ENCODE measurements around the gene ADGRG6. TPM values are rescaled to one million over a fixed set of nuclear protein-coding genes. Genes with fewer than 3 reads are reported as not detected.

ADGRG6 gene
- total and polyA plus RNA-seq, 3 experiments from 2014 or later = 0.35 to 0.97 TPM; not detected in 1

DNA sequence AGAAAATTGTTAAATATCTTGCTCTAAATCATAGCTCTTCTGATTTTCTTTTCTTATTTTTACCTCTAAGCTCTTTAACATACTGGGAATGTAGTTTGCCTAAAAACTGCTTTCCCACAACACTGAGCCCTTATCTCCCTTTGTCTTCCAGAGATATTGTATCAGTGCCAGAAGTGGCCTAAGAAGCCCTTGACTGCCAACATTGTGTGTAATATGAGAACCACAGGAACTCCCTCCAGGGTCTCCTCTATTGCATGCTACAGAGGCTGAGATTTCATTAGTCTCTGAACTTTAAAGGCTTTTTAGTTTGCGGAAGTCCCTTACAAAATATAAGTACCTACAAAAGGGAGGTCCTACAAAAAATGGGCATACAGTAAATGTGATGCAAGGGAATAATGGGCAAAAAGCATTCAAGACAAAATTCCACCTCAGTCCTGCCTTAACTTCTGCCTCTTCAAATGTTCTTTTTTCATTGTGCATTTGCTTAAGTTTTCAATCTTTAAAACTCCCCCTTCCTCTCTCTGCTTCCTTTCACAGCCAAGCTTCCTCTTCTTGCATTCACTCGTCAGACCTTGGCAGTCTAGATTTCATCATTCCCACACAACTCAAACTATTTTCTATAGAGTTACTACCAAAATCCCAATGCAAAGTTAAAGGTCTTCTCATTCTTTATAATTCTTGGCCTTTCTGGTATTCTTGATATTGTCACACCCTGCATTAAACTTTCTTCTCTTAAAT, 76.5 kb downstream of the ADGRG6 start:
- Mint-ChIP-seq H3K9me3 (no peaks in the 10 kb centered on the region), H3K4me3 (no peak overlapping the region), H3K4me1 (no peaks in the 10 kb centered on the region), H3K36me3 (no peaks in the 10 kb centered on the region), H3K27ac (no peak overlapping the region), H3K27me3 (peaks cover 8 to 19% of the 10 kb centered on the region in 2 donors)
- H3K36me3 ChIP-seq (ENCODE audit: insufficient read depth, low read length) = no peaks in the 10 kb centered on the region
- ChIA-PET POLR2A (interaction anchor here (0.6 kb wide), 1 partner anchor 14 kb away, joined by 3 read pairs; no protein-coding TSS in a partner anchor), CTCF (interaction anchor here (0.6 kb wide), 1 partner anchor 11 kb away, joined by 3 read pairs; no protein-coding TSS in a partner anchor)
- DNase-seq = no peak
- H3K4me3 ChIP-seq (ENCODE audit: low read length) = no peak overlapping the region
- H3K4me1 ChIP-seq (ENCODE audit: insufficient read depth, low read length) = no peaks in the 10 kb centered on the region
- H3K9me3 ChIP-seq (ENCODE audit: low read length) = no peaks in the 10 kb centered on the region
- H3K27me3 ChIP-seq (ENCODE audit: insufficient read depth, low read length, poor library complexity, severe bottlenecking) = no peaks in the 10 kb centered on the region
- no peak overlapping the region for H3K27ac ChIP-seq (ENCODE audit: low read depth, low read length)

DNA sequence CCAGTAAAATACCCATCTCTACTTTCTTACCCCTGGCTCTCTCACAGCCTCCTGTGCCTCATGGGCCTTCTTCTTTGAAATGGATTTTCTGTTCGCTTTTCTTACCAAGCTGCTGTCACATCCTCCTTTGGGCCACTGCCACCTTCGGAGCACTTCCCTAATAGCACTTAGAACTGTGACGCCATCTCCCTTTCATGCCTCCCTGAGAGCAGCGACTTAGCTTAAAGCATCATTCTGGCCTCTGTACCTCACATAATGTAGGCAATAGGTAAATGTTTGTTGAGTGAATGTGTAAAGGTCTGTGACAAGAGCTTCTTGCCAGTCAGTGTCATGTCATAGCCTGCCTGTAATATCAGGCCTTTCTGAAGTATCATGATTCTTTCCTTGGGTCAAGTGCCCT, 78.8 kb downstream of the ADGRG6 start:
- CTCF ChIA-PET = no interaction called here
- H3K36me3 Mint-ChIP-seq = no peaks in the 10 kb centered on the region
- Histone ChIP-seq H3K9me3 (ENCODE audit: low read length) (no peaks in the 10 kb centered on the region), H3K4me1 (ENCODE audit: insufficient read depth, low read length) (no peaks in the 10 kb centered on the region), H3K27me3 (ENCODE audit: insufficient read depth, low read length, poor library complexity, severe bottlenecking) (no peaks in the 10 kb centered on the region), H3K4me3 (ENCODE audit: low read length) (no peak overlapping the region), H3K36me3 (ENCODE audit: insufficient read depth, low read length) (no peaks in the 10 kb centered on the region), H3K27ac (ENCODE audit: low read depth, low read length) (no peak overlapping the region)
- H3K9me3 Mint-ChIP-seq = no peaks in the 10 kb centered on the region
- no peak for DNase-seq
- H3K27me3 Mint-ChIP-seq = peaks cover 8 to 17% of the 10 kb centered on the region in 2 donors
- no peak overlapping the region for H3K27ac Mint-ChIP-seq
- H3K4me3 Mint-ChIP-seq = no peak overlapping the region
- POLR2A ChIA-PET = no interaction called here
- no peaks in the 10 kb centered on the region for H3K4me1 Mint-ChIP-seq

DNA sequence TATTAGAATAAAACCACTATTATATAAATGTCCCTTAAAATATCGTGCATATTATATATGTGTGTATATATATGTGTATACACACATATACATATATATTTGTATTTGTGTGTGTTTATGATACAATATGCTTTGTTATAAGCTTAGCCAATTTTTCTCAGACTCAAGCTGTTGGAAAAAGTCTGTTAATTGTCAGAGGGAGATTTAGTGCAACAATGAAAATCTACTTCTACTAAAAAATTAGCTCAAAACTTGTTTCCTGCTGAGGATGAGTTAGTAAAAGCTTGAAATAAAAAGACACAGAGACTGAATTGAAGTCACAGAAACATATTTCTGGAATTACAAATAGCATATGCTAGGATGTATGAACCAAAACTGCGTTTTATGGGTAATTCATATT, 79.4 kb downstream of the ADGRG6 start:
- Histone ChIP-seq H3K27me3 (ENCODE audit: insufficient read depth, low read length, poor library complexity, severe bottlenecking) (no peaks in the 10 kb centered on the region), H3K36me3 (ENCODE audit: insufficient read depth, low read length) (no peaks in the 10 kb centered on the region), H3K4me1 (ENCODE audit: insufficient read depth, low read length) (no peaks in the 10 kb centered on the region), H3K9me3 (ENCODE audit: low read length) (no peaks in the 10 kb centered on the region), H3K27ac (ENCODE audit: low read depth, low read length) (no peak overlapping the region), H3K4me3 (ENCODE audit: low read length) (no peak overlapping the region)
- Mint-ChIP-seq H3K4me1 (no peaks in the 10 kb centered on the region), H3K27ac (no peak overlapping the region), H3K27me3 (peaks cover 8 to 17% of the 10 kb centered on the region in 2 donors), H3K36me3 (no peaks in the 10 kb centered on the region), H3K9me3 (no peaks in the 10 kb centered on the region), H3K4me3 (no peak overlapping the region)
- ChIA-PET CTCF (no interaction called here), POLR2A (no interaction called here)
- DNase-seq = no peak

DNA sequence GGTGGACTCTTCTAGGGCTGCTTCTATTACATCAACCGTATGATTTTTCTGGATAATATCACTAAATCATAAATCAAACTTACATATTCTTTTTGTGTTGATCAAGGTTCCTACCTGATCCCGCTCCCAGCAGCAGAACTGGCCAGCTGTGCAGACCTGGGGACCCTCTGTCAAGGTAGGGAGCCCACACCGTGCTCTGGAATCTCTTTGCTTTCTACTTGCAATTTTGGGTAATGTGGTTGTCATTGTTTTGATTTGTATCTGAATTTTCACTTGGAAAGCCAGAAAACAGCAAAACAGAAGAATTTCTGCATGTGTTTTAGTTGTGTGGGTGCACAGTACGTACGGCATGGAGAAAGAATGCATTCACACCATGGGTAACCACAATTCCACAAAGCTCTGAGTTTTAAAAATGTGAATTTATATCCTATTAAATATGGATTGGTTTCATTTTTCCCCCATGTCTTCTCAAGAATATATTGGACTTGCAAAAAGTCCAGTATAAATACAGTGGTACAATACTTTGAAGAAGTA, 80.1 kb downstream of the ADGRG6 start:
- Mint-ChIP-seq H3K36me3 (no peaks in the 10 kb centered on the region), H3K9me3 (no peaks in the 10 kb centered on the region)

DNA sequence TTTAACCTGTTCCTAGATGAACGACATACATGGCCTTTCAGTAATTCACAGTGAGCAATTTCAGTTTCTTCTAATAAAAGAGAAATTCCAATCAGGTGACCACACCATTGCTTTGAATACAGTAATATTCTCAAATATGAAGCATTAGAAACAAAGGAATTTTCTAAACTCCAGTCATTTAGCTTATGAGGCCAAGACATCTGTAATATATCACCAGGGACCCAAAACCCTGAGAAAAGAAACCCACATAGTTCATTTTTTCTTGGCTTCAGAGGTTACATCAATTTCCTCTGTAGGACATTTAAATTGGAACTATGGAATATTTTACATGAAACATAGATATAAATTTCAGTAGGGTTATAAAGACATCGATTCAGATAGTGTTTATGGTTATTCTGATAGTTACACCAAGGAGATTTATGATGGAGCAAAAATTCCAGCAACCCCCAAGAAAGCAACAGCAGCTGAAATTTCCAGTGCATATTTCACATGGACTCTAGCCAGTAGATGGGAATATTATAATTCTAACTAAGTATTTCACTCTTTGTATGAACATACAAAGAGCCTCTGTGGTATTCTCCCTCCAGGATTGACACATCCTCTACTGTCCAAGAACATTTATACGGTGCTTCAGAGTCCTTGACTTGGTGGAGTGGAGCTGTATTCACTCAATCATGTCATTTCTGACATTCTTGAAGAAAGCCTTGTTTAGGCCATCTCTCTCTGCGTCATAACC, 82.9 kb downstream of the ADGRG6 start:
- Mint-ChIP-seq H3K4me1 (no peaks in the 10 kb centered on the region), H3K9me3 (no peaks in the 10 kb centered on the region), H3K27ac (no peak overlapping the region), H3K4me3 (no peak overlapping the region), H3K36me3 (no peaks in the 10 kb centered on the region), H3K27me3 (peaks cover 6 to 13% of the 10 kb centered on the region in 2 donors)
- Histone ChIP-seq H3K27ac (ENCODE audit: low read depth, low read length) (no peak overlapping the region), H3K4me3 (ENCODE audit: low read length) (no peak overlapping the region), H3K4me1 (ENCODE audit: insufficient read depth, low read length) (no peaks in the 10 kb centered on the region), H3K27me3 (ENCODE audit: insufficient read depth, low read length, poor library complexity, severe bottlenecking) (no peaks in the 10 kb centered on the region), H3K36me3 (ENCODE audit: insufficient read depth, low read length) (no peaks in the 10 kb centered on the region), H3K9me3 (ENCODE audit: low read length) (no peaks in the 10 kb centered on the region)
- ChIA-PET CTCF (no interaction called here), POLR2A (no interaction called here)
- DNase-seq = no peak

More for the DNA sequence above, 80.1 kb downstream of the ADGRG6 start:
- H3K4me3 ChIP-seq (ENCODE audit: low read length) = no peak overlapping the region
- H3K9me3 ChIP-seq (ENCODE audit: low read length) = no peaks in the 10 kb centered on the region
- no peaks in the 10 kb centered on the region for H3K4me1 ChIP-seq (ENCODE audit: insufficient read depth, low read length)
- DNase-seq = no peak
- Mint-ChIP-seq H3K4me1 (no peaks in the 10 kb centered on the region), H3K4me3 (no peak overlapping the region), H3K27ac (no peak overlapping the region), H3K27me3 (peaks cover 8 to 17% of the 10 kb centered on the region in 2 donors)
- ChIA-PET POLR2A (no interaction called here), CTCF (no interaction called here)
- no peaks in the 10 kb centered on the region for H3K27me3 ChIP-seq (ENCODE audit: insufficient read depth, low read length, poor library complexity, severe bottlenecking)
- H3K27ac ChIP-seq (ENCODE audit: low read depth, low read length) = no peak overlapping the region
- H3K36me3 ChIP-seq (ENCODE audit: insufficient read depth, low read length) = no peaks in the 10 kb centered on the region

DNA sequence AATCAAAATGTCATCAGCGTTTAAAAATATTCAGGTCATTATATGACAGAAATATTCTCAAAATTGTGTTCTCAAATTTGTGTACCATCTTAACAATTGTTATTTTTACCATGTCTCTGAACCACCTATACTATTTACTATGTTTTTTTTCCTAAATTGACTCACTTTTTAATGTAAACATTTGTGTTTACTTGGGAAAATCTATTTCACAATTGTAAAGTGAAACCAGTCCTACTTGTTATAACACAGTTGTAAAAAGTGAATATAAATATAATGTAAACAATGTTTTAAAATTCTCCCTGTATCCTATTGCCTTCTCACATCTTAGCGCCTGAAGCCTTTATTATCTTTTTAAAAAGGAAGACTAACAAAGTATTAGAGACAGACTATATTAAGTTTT, 83.5 kb downstream of the ADGRG6 start:
- Histone ChIP-seq H3K4me3 (ENCODE audit: low read length) (no peak overlapping the region), H3K27me3 (ENCODE audit: insufficient read depth, low read length, poor library complexity, severe bottlenecking) (no peaks in the 10 kb centered on the region), H3K27ac (ENCODE audit: low read depth, low read length) (no peak overlapping the region), H3K4me1 (ENCODE audit: insufficient read depth, low read length) (no peaks in the 10 kb centered on the region), H3K9me3 (ENCODE audit: low read length) (no peaks in the 10 kb centered on the region), H3K36me3 (ENCODE audit: insufficient read depth, low read length) (no peaks in the 10 kb centered on the region)
- DNase-seq = no peak
- Mint-ChIP-seq H3K4me3 (no peak overlapping the region), H3K4me1 (no peaks in the 10 kb centered on the region), H3K36me3 (no peaks in the 10 kb centered on the region), H3K27ac (no peak overlapping the region), H3K9me3 (no peaks in the 10 kb centered on the region), H3K27me3 (peaks cover 3 to 6% of the 10 kb centered on the region in 2 donors)
- CTCF ChIA-PET = no interaction called here
- POLR2A ChIA-PET = no interaction called here

DNA sequence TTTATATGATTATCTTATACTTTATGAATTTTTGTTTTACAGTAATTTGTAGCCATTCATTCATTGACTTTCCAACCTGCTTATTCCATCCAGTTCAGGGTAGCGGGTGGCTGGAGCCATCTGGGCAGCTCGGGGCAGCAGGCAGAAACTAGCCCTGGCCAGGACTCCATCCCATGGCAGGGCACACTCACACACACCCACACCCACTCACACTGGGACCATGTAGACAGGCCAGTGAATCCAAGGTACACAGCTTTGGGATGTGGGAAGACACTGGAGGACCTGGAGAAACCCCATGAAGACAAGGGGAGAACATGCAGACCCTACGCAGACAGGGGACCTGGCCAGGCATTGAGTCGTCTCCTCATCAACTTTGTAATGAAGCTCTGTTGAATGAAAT, 84.8 kb downstream of the ADGRG6 start:
- Mint-ChIP-seq H3K36me3 (no peaks in the 10 kb centered on the region), H3K4me1 (no peaks in the 10 kb centered on the region), H3K9me3 (no peaks in the 10 kb centered on the region), H3K27me3 (no peaks in the 10 kb centered on the region), H3K4me3 (no peak overlapping the region), H3K27ac (no peak overlapping the region)
- H3K27me3 ChIP-seq (ENCODE audit: insufficient read depth, low read length, poor library complexity, severe bottlenecking) = no peaks in the 10 kb centered on the region
- H3K4me1 ChIP-seq (ENCODE audit: insufficient read depth, low read length) = no peaks in the 10 kb centered on the region
- POLR2A ChIA-PET = no interaction called here
- H3K9me3 ChIP-seq (ENCODE audit: low read length) = no peaks in the 10 kb centered on the region
- H3K27ac ChIP-seq (ENCODE audit: low read depth, low read length) = no peak overlapping the region
- DNase-seq = no peak
- CTCF ChIA-PET = interaction anchor here (0.8 kb wide), 1 partner anchor 24 kb away, joined by 3 read pairs; no protein-coding TSS in a partner anchor
- no peaks in the 10 kb centered on the region for H3K36me3 ChIP-seq (ENCODE audit: insufficient read depth, low read length)
- no peak overlapping the region for H3K4me3 ChIP-seq (ENCODE audit: low read length)
